ENCODE results near the gene PHKA1.
"Not testable (repeated sequence)": the region's sequence is repeated elsewhere in the genome, so short reads cannot be mapped to it uniquely, and the experiment has no call there.

PHKA1 gene

DNA sequence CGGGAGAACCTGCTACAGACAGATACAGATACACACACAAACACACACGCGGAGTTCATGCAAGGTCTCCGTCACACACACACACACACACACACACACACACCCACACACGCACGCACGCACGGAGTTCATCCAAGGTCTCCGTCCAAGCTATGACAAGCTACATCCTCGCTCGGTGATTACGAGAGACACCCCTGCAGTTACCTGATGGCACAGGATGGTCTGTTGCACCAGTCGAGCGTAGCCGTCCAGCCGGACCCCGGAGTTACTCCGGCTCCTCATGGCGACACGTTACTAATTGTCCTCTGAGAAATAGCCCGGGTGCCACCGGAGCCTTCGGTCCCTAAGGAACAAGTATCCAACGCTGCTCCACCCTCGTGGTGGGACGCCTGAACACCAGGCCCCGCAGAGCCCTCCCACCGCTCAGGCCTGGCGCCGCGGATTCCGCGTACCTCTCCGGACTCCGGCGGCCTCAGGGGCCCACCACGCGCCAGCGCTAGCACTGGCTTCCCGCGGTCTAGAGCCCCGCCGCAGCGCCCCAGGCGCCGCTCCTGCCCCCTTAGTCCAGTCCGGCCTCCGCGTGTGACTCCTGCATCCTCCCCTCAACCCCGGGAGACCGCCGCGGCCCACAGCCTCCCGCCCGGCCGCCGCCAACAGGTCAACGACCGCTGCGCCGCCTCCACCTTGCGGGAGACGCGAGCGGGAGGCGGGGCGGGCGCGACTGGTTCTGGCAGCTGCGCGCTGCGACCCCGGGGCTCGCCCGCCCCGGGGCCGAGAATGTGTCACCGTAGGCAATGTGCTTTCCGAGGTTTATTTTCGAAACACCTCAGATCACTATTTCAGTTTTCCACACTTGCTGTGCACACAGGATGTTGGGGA is at the start of gene PHKA1:
Gene PHKA1 (minus strand): TSS at position 708 of the 879 bp plus-strand sequence. CDS start 426 bp downstream, at position 282.
- H3K9me3 Mint-ChIP-seq, H3K36me3 Mint-ChIP-seq, H3K27me3 Mint-ChIP-seq, H3K27ac Mint-ChIP-seq, H3K4me1 Mint-ChIP-seq: not testable (repeated sequence)
- peak within 1 kb of the TSS; percentile 77 for H3K4me3 Mint-ChIP-seq

DNA sequence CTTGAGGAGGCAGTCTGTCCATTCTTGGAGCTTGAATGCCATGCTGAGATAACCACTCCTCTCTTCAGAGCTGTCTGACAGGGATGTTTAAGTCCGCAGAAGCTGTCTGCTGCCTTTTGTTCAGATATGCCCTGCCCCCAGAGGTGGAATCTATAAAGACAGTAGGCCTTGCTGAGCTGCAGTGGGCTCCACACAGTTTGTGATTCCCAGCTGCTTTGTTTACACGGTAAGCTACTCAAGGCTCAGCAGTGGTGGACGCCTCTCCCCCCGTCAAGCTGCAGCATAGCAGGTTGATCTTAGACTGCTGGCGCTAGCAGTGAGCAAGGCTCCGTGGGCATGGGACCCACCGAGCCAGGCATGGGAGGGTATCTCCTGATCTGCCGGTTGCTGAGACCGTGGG is 46.3 kb upstream of the PHKA1 start:
- not testable (repeated sequence) for H3K9me3 Mint-ChIP-seq, H3K4me3 Mint-ChIP-seq, H3K27me3 Mint-ChIP-seq, H3K4me1 Mint-ChIP-seq, H3K36me3 Mint-ChIP-seq, H3K27ac Mint-ChIP-seq

DNA sequence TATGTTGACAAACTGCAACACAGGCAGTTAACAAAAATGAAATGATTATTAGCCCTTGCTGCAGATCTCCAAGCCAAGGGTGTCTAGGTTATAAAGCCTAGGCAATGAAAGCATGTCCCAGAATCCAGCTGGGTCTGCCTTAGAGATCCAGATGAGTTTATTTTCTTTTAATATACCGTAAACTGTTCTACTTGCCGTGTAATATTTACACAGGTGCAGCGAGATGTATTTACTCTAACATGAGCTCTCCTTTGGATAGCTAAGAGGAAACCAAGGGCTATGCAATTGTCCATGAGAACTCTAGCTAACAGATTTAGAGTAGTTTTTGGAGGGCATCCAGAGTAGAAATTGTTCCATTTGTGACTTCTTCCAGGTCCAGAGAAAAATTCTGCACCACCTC is 34.4 kb upstream of the PHKA1 start:
- H3K9me3 Mint-ChIP-seq, H3K4me1 Mint-ChIP-seq, H3K4me3 Mint-ChIP-seq, H3K27ac Mint-ChIP-seq, H3K27me3 Mint-ChIP-seq, H3K36me3 Mint-ChIP-seq: not testable (repeated sequence)

DNA sequence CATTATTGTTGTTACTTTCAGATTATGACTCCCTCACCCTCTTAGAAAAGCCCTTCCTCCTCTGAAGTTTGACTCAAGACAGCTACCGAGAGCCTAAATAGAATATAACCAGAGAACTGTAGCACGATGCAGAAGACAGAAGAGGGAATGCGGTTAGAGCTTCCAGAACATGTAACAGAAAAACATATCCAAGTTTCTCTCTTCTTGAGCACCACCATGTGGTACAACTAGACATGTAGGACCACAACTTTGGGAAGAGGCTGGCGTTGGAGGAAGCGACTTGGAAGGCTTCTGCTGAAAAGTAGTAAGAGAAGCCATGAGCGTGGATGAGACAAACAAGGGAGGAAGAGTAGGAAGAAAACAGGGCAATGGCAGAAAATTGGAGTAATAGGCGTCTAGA is 31.4 kb upstream of the PHKA1 start:
- not testable (repeated sequence) for H3K27ac Mint-ChIP-seq, H3K4me1 Mint-ChIP-seq, H3K27me3 Mint-ChIP-seq, H3K36me3 Mint-ChIP-seq, H3K4me3 Mint-ChIP-seq, H3K9me3 Mint-ChIP-seq

DNA sequence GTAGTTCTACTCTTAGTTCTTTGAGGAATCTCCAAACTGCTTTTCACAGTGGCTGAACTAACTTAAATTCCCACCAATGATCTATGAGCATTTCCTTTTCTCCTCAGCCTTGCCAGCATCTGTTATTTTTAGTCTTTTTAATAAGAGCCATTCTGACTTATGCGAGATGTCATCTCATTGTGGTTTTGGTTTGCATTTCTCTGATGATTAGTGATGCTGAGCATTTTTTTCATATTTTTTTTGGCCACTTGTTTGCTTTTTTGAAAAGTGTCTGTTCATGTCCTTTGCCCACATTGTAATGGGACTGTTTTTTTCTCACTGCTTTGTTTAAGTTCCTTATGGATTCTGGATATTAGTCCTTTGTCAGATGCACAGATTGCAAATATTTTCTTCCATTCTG is 21.5 kb upstream of the PHKA1 start:
- Mint-ChIP-seq H3K27ac (no peak overlapping the region), H3K27me3 (peaks cover 13% of the 10 kb centered on the region), H3K36me3 (no peaks in the 10 kb centered on the region), H3K4me3 (no peak overlapping the region), H3K9me3 (no peaks in the 10 kb centered on the region), H3K4me1 (no peaks in the 10 kb centered on the region)

DNA sequence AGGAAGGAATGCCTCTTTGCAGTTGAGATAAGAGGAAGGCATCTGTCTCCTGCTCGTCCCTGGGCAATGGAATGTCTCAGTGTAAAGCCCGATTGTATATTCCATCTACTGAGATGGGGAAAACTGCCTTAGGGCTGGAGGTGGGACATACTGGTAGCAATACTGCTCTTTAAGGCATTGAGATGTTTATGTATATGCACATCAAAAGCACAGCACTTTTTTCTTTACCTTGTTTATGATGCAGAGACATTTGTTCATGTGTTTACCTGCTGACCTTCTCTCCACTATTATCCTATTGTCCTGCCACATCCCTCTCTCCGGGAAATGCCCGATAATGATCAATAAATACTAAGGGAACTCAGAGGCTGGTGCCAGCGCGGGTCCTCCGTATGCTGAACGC is 19.5 kb upstream of the PHKA1 start:
- H3K9me3 Mint-ChIP-seq, H3K27ac Mint-ChIP-seq, H3K36me3 Mint-ChIP-seq, H3K4me1 Mint-ChIP-seq, H3K4me3 Mint-ChIP-seq: not testable (repeated sequence)
- peaks cover 10% of the 10 kb centered on the region for H3K27me3 Mint-ChIP-seq

DNA sequence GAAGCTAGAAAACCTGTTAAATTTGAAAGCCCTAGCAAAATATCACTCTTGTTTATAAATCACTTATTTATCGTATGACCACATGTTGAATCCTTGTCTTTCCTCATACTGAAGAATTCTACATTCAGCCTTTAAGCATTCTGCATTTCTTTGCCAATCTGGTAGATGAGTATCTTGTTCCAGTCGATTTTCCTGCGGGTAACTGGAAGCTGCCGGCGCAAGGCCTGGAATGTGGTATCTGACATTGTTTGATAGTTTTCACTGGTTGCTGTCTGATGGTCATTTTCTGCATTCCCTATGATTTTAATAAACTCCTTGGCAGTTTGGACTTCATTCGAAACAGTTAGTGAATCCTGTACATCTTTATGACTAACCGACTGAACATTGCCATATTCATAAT is 13.7 kb upstream of the PHKA1 start:
- Mint-ChIP-seq H3K27me3 (peaks cover 1% of the 10 kb centered on the region), H3K36me3 (no peaks in the 10 kb centered on the region)

DNA sequence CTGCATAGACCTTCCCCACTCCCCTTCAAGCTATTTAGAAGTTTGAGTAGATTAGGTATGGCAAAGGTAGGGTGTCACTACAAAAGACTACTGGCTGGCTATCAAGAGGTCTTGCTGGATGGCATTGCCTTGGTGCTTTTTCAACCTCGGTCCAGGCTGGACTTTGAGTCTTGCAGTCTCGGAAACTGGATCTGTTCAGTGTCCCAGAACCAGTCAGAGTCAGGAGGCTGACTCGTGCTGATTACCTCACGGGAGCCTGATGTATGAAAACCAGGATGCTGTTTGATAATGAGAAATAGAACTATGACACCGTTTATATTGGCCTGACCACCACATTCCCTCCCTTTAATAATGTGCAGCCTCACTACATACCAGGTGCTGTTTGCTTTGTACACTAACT is 2.7 kb upstream of the PHKA1 start:
- peaks cover 4% of the 10 kb centered on the region for H3K27me3 Mint-ChIP-seq
- no peaks in the 10 kb centered on the region for H3K9me3 Mint-ChIP-seq
- peaks cover 9% of the 10 kb centered on the region for H3K4me1 Mint-ChIP-seq
- H3K36me3 Mint-ChIP-seq = no peaks in the 10 kb centered on the region
- no peak overlapping the region for H3K27ac Mint-ChIP-seq
- no peak overlapping the region for H3K4me3 Mint-ChIP-seq

More for the DNA sequence above, 13.7 kb upstream of the PHKA1 start:
- Mint-ChIP-seq H3K27ac (no peak overlapping the region), H3K4me3 (no peak overlapping the region), H3K4me1 (no peaks in the 10 kb centered on the region), H3K9me3 (no peaks in the 10 kb centered on the region)

DNA sequence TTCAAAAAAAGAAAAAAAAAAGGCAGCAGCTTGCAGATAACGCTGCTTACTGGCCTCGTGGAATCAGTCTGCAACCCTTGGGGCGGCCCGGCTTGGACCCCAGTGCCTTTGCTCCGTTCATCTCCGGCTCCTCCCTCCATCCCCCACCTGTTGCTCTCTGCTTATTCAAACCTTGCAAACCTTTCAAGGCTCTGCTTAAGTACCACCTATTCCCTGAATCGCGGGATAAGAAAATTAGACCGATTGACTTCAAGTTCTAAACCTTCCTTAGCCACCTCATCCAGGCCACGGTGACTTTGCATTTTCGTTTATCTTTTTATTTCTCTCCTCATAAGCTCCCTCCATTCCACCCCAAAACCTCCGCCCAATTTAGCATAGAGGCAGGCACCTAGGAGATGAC is 1.4 kb upstream of the PHKA1 start:
- no peak overlapping the region for H3K27ac Mint-ChIP-seq

DNA sequence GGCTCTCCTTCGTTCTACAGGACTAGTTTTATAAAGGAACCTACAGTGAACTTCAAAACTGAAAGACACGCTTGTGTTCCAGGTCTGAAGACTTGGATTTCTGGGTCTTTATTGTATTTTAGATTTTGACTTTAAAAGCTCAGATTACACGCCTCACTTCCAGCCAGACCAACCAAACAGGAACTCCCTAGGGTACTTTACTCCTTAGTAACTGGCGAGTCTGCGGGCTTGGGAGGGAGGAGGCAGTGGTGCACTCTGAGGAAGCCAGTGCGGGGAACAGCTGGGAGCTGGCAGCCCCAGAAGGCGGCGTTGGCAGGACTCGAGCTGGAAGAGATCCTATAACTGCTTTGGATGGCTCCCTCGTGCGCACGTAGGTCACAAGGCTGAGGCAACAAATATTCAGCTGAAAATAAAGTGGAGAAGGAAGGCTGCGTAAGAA is 391 bp upstream of the PHKA1 start:
- H3K4me3 Mint-ChIP-seq = peak overlapping the region; percentile 68

More for the DNA sequence above, 1.4 kb upstream of the PHKA1 start:
- Mint-ChIP-seq H3K4me1 (peaks cover 9% of the 10 kb centered on the region), H3K9me3 (no peaks in the 10 kb centered on the region), H3K36me3 (no peaks in the 10 kb centered on the region), H3K27me3 (peaks cover 4% of the 10 kb centered on the region), H3K4me3 (peak overlapping the region; percentile 36)

DNA sequence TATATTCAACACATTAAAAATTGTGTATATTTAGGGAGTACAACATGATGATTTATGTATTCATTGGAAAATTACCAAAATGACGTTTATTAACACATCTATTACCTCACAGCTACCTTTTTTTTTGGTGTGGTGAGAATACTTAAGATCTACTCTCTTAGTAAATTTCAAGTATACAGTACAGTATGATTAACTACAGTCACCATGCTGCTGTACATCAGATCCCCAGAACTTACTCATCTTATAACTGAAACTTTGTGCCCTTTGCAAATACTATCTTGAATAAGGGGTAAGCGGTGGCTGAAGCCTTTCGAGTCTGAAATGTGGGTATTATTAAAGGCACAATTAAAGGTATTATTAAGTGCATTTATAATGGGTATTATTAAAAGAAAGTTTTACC is 976 bp downstream of the PHKA1 start:
- H3K27ac Mint-ChIP-seq = no peak overlapping the region
- H3K4me1 Mint-ChIP-seq = peaks cover 9% of the 10 kb centered on the region
- H3K9me3 Mint-ChIP-seq = no peaks in the 10 kb centered on the region
- H3K4me3 Mint-ChIP-seq = peak overlapping the region; percentile 77
- H3K27me3 Mint-ChIP-seq = peaks cover 4% of the 10 kb centered on the region
- no peaks in the 10 kb centered on the region for H3K36me3 Mint-ChIP-seq

More for the DNA sequence above, 391 bp upstream of the PHKA1 start:
- H3K27ac Mint-ChIP-seq = no peak overlapping the region
- H3K9me3 Mint-ChIP-seq = no peaks in the 10 kb centered on the region
- H3K36me3 Mint-ChIP-seq = no peaks in the 10 kb centered on the region
- H3K4me1 Mint-ChIP-seq = peaks cover 9% of the 10 kb centered on the region
- peaks cover 4% of the 10 kb centered on the region for H3K27me3 Mint-ChIP-seq

DNA sequence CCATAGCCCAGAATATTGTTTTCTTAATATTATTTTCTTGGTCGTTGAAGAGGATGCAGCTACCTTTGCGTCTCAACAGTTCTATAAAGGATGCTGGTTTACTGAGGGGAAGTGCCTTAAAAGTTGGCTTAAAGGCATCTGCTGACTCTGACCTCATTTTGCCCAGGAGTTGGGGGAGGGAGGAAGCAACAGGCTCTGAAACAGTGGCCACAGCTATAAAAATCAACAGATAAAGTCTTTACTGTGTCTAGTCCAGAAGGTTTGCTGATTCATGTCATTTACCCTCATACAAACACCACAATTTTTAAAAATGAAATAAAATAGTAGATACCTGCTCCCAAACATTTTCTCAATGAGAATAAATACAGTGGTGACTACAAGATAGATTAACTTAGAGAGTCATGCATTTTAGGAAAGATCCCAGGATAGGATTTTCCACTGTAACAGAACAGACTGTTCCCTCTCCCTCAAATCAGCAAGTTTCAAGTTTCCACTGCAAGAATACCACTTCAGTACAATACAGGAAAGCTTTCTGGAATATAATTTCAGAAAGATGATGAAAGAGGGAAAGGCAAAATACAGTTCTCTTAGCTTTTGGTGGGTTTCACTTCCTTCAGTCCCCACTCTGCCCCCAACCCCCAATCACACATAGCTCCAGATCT is 1.9 kb downstream of the PHKA1 start:
- Mint-ChIP-seq H3K36me3 (no peaks in the 10 kb centered on the region), H3K4me3 (peak overlapping the region; percentile 26), H3K4me1 (peaks cover 9% of the 10 kb centered on the region), H3K27me3 (peaks cover 4% of the 10 kb centered on the region), H3K27ac (no peak overlapping the region), H3K9me3 (no peaks in the 10 kb centered on the region)

DNA sequence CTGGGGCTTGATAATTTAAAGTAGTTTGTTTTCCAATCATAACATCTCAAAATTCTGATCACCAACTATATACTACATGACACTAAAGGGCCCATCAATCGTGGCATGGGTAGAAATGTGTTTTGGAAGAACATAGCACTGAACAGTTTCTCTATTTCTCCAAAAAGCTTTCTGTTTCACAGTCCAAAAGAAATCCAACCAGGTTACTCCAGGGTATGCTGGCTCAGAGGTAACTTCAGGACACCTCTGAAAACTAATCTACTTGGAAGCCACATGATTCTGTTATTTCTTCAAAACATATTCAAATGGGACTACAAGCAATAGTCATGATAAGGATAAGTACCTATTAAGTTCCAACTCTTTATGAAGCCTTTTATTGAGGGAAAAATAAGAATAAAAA is 8.3 kb downstream of the PHKA1 start:
- no peaks in the 10 kb centered on the region for H3K4me1 Mint-ChIP-seq
- peaks cover 2% of the 10 kb centered on the region for H3K36me3 Mint-ChIP-seq
- no peaks in the 10 kb centered on the region for H3K27me3 Mint-ChIP-seq
- H3K4me3 Mint-ChIP-seq = no peak overlapping the region
- no peak overlapping the region for H3K27ac Mint-ChIP-seq
- H3K9me3 Mint-ChIP-seq = no peaks in the 10 kb centered on the region

DNA sequence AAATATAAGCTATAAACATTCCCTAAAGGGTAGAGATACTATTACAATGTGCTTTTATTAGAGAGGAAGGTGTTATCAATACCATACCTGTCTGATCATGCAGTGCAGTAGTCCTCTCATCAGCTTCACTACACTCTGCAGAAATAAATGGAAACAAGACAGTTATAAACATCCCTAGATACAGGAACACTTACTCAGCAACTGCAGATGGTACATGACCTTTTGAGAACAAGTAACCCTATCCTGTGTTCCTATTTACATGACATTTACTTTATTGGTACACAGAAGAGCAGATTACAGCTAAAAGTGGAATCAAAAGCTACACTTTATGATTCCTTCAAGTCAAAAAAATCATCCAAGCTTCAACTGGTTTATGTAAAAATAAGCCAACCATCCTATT is 9.0 kb downstream of the PHKA1 start:
- H3K36me3 Mint-ChIP-seq = peaks cover 2% of the 10 kb centered on the region
- no peak overlapping the region for H3K27ac Mint-ChIP-seq
- no peaks in the 10 kb centered on the region for H3K4me1 Mint-ChIP-seq
- H3K4me3 Mint-ChIP-seq = no peak overlapping the region
- H3K27me3 Mint-ChIP-seq = no peaks in the 10 kb centered on the region
- no peaks in the 10 kb centered on the region for H3K9me3 Mint-ChIP-seq

DNA sequence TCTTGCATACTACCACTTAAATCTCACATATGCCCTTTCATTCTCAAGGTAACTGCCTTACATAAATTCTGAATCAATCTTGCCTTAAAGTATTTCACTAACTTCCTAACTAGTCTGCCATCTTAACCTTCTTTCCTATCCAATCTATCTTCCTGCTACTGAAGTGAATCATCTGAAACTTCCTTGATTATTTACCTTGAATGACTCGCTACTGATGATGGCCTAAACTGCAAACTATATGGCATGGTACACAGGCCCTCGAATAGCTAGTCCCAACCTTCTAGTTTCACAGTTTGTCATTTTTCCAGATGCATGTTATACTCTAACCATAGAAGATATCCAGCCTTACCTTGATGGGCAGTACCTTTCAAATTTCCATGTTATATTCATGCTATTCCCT is 19.9 kb downstream of the PHKA1 start:
- H3K4me1 Mint-ChIP-seq = no peaks in the 10 kb centered on the region
- no peak overlapping the region for H3K4me3 Mint-ChIP-seq
- H3K27me3 Mint-ChIP-seq = no peaks in the 10 kb centered on the region
- no peaks in the 10 kb centered on the region for H3K9me3 Mint-ChIP-seq
- no peak overlapping the region for H3K27ac Mint-ChIP-seq
- H3K36me3 Mint-ChIP-seq = no peaks in the 10 kb centered on the region

DNA sequence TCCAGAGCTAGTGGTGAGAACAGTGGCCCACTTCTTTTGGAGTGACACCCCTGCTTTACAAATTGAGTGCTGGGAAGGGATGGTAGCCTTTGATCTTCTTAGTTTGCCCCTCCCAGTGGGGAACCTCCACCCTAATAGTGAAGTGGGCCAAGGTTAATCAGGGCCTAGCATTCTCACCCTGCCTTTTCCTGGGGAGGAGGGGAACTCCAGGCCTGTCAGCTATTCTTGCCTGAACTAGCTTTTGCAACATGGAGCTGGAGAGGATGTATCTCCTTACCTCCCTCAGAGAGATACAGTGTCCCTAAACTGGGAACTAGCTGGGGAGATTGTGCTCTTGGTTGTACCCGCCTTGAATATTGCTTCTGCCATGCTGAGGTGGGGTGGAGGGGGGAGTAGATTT is 20.6 kb downstream of the PHKA1 start:
- H3K27me3 Mint-ChIP-seq = no peaks in the 10 kb centered on the region
- H3K36me3 Mint-ChIP-seq = no peaks in the 10 kb centered on the region
- H3K27ac Mint-ChIP-seq = no peak overlapping the region
- no peak overlapping the region for H3K4me3 Mint-ChIP-seq
- H3K4me1 Mint-ChIP-seq = no peaks in the 10 kb centered on the region
- no peaks in the 10 kb centered on the region for H3K9me3 Mint-ChIP-seq
